HCT116 (cell line): Measurements from ENCODE around the gene HNF4A. TPM values are rescaled to one million over a fixed set of nuclear protein-coding genes. Genes with fewer than 3 reads are reported as not detected.

ENCODE experiments used
- ATAC-seq: fragments of 200-7000 bp; cut with Tn5 transposase; 2 replicates; pipeline ENCODE4 v1.9.1; 2020; ENCODE audit warnings: mild to moderate bottlenecking, moderate library complexity
- BruUV-seq: library from RNA; stranded (reverse); fragments of 400-500 nt; replicated peaks from 2 replicates; lab custom pipeline; 2021; lab: Mats Ljungman, UMichigan
- CTCF ChIA-PET: fragments of 300-600 bp; sonication (Branson Sonifier 250); formaldehyde crosslinking; loops from one replicate; lab custom pipeline; 2021; ENCODE audit warnings: antibody characterized with exemption; lab: Charles Lee
- POLR2A ChIA-PET: fragments of 300-600, 350-600 bp; sonication (Branson Sonifier 250); formaldehyde crosslinking; loops from one replicate; lab custom pipeline; 2021; ENCODE audit warnings: antibody characterized with exemption; lab: Charles Lee
- RAD21 ChIA-PET, 2 experiments: fragments of 300-600 bp; sonication (Branson Sonifier 250); formaldehyde crosslinking; loops; one replicate each; lab custom pipeline; 2023; ENCODE audit warnings: low total read pairs in 2 of 2; ENCODE audit not compliant: uncharacterized antibody in 2 of 2, unreplicated experiment in 2 of 2, low non-redundant PET in 1 of 2; lab: Charles Lee
- DNase-seq: peaks from one replicate; pipeline ENCODE4 v3.0.0-alpha.2; 2010; ENCODE audit warnings: low read depth, low spot score
- H2AFZ ChIP-seq: fragments of 200-600 bp; shearing (Covaris generic), sonication (generic); 2 replicates; pipeline ENCODE4 v1.6.1; 2017; ENCODE audit warnings: low read depth, mixed run types, mixed read lengths, antibody characterized with exemption, low read length; ENCODE audit not compliant: poor library complexity, severe bottlenecking
- H3K27ac ChIP-seq: 2 replicates; pipeline ENCODE4 v1.5.1; 2012; ENCODE audit warnings: low read depth, low read length
- H3K27me3 ChIP-seq: fragments of 200-600 bp; sonication (generic); 2 replicates; pipeline ENCODE4 v1.6.1; 2016; ENCODE audit warnings: mixed run types, low read length, mixed read lengths; ENCODE audit not compliant: insufficient read depth
- H3K36me3 ChIP-seq, 2 experiments: fragments of 200-500 bp in 1 of 2; fragments of 200-600 bp in 1 of 2; sonication (Bioruptor generic) in 1 of 2; sonication (generic) in 1 of 2; 2 replicates each; pipeline versions ENCODE4 v1.5.1 to v1.6.1; 2014 to 2016; ENCODE audit warnings: low read length in 2 of 2, inconsistent platforms in 1 of 2, mixed read lengths in 1 of 2, mixed run types in 1 of 2; ENCODE audit not compliant: insufficient read depth in 2 of 2, control insufficient read depth in 1 of 2
- H3K4me1 ChIP-seq, 2 experiments: fragments of 200-600 bp in 1 of 2; sonication (generic) in 1 of 2; 2 replicates each; pipeline versions ENCODE4 v1.5.1 to v1.6.1; 2012 to 2017; ENCODE audit warnings: low read length in 2 of 2, inconsistent platforms in 1 of 2, mild to moderate bottlenecking in 1 of 2, mixed read lengths in 1 of 2, mixed run types in 1 of 2, moderate library complexity in 1 of 2; ENCODE audit not compliant: insufficient read depth in 2 of 2, control insufficient read depth in 1 of 2
- H3K4me2 ChIP-seq: fragments of 200-600 bp; sonication (generic); 2 replicates; pipeline ENCODE4 v1.6.1; 2017; ENCODE audit warnings: mixed run types, low read length, mixed read lengths
- H3K4me3 ChIP-seq, 2 experiments: fragments of 200-600 bp in 1 of 2; sonication (generic) in 1 of 2; replicated peaks in 1 of 2; 2 replicates each; pipeline ENCODE4 v1.5.1; 2011 to 2016; ENCODE audit warnings: low read length in 2 of 2, control low read depth in 1 of 2, low read depth in 1 of 2, mild to moderate bottlenecking in 1 of 2, mixed read lengths in 1 of 2, mixed run types in 1 of 2
- H3K79me2 ChIP-seq: fragments of 200-600 bp; sonication (generic); 2 replicates; pipeline ENCODE4 v1.6.1; 2017; ENCODE audit warnings: mild to moderate bottlenecking, mixed run types, low read length, moderate library complexity, mixed read lengths; ENCODE audit not compliant: insufficient read depth
- H3K9ac ChIP-seq: fragments of 200-600 bp; sonication (generic); 2 replicates; pipeline ENCODE4 v1.6.1; 2016; ENCODE audit warnings: low read length, mixed read lengths
- H3K9me2 ChIP-seq: fragments of 200-600 bp; sonication (generic), shearing (Covaris generic); 2 replicates; pipeline ENCODE4 v1.6.1; 2017; ENCODE audit warnings: mixed run types, mild to moderate bottlenecking, moderate library complexity; ENCODE audit not compliant: insufficient read depth
- H3K9me3 ChIP-seq, 2 experiments: fragments of 200-500 bp in 1 of 2; fragments of 200-600 bp in 1 of 2; sonication (Bioruptor generic) in 1 of 2; sonication (generic) in 1 of 2; 2 replicates each; pipeline ENCODE4 v1.6.1; 2014 to 2017; ENCODE audit warnings: low read length in 2 of 2, mixed read lengths in 2 of 2, inconsistent platforms in 1 of 2, low read depth in 1 of 2, mild to moderate bottlenecking in 1 of 2, mixed run types in 1 of 2, moderate library complexity in 1 of 2; ENCODE audit not compliant: control insufficient read depth in 1 of 2, insufficient read depth in 1 of 2
- H4K20me1 ChIP-seq: fragments of 200-600 bp; sonication (generic), shearing (Covaris generic); 2 replicates; pipeline ENCODE4 v1.6.1; 2017; ENCODE audit warnings: mixed run types, mild to moderate bottlenecking, moderate library complexity; ENCODE audit not compliant: insufficient read depth
- CBX3 ChIP-seq: IDR thresholded peaks from 2 replicates; pipeline ENCODE4 v1.6.1; 2012; ENCODE audit warnings: low read depth
- CTCF ChIP-seq, 3 experiments: fragments of 200-600 bp in 1 of 3; sonication (generic) in 1 of 3; IDR thresholded peaks in 2 of 3; conservative IDR thresholded peaks in 1 of 3; 2 replicates each; pipeline ENCODE4 v1.5.1; 2012 to 2017; ENCODE audit warnings: low read depth in 2 of 3, low read length in 2 of 3, antibody characterized with exemption in 1 of 3, borderline replicate concordance in 1 of 3, control low read depth in 1 of 3, mild to moderate bottlenecking in 1 of 3, mixed read lengths in 1 of 3, mixed run types in 1 of 3, moderate library complexity in 1 of 3; ENCODE audit not compliant: insufficient read depth in 1 of 3
- EZH2phosphoT487 ChIP-seq: fragments of 200-600 bp; IDR thresholded peaks from 2 replicates; pipeline ENCODE4 v1.6.1; 2018; ENCODE audit warnings: antibody characterized with exemption, borderline replicate concordance
- FOSL1 ChIP-seq: IDR thresholded peaks from 2 replicates; pipeline ENCODE4 v1.6.1; 2012; ENCODE audit warnings: low read depth
- RAD21 ChIP-seq: IDR thresholded peaks from 2 replicates; pipeline ENCODE4 v1.6.1; 2012; ENCODE audit warnings: low read depth, mild to moderate bottlenecking
- SRF ChIP-seq: IDR thresholded peaks from 2 replicates; pipeline ENCODE4 v1.6.1; 2012; ENCODE audit warnings: low read depth
- TCF7L2 ChIP-seq: IDR thresholded peaks from 2 replicates; pipeline ENCODE4 v1.7.0; 2011; ENCODE audit warnings: borderline replicate concordance, inconsistent platforms; ENCODE audit not compliant: insufficient read depth, insufficient read length; ENCODE audit errors: extremely low read depth
- intact Hi-C: fragments of 100-400 bp; cut with micrococcal nuclease; formaldehyde crosslinking; loops from 2 replicates; pipeline ENCODE4 v1.10.0; 2022
- total RNA-seq: library from RNA; stranded (reverse); gene quantifications from one replicate; pipeline ENCODE4 v1.2.1, GENCODE V29; 2021; ENCODE audit not compliant: unreplicated experiment
- TF ChIP-seq, protein P1 (sequence below): IDR thresholded peaks from 2 replicates; pipeline ENCODE4 v1.6.1; 2012
- TF ChIP-seq, protein P2 (sequence below): IDR thresholded peaks from 2 replicates; pipeline ENCODE4 v1.6.1; 2011; ENCODE audit warnings: mild to moderate bottlenecking, low read length, moderate library complexity; ENCODE audit not compliant: insufficient replicate concordance; ENCODE audit errors: extremely low read depth

The HNF4A gene
- total RNA-seq, 1 experiment from 2014 or later, result 7.4 TPM

GRCh38 chr20:44388466-44389023 lies 33.0 kb downstream of the HNF4A start:
- H3K27me3 ChIP-seq, result no peaks in the 10 kb centered on the region
- POLR2A ChIA-PET, result interaction anchor here (0.5 kb wide), 2 partner anchors 170 to 603 kb away, joined by 3 to 4 read pairs; no protein-coding TSS in a partner anchor
- CTCF ChIA-PET, result interaction anchor here (0.6 to 2.6 kb wide), 7 partner anchors 73 to 940 kb away, joined by 3 to 31 read pairs (median 6); no protein-coding TSS in a partner anchor

More at GRCh38 chr20:44388466-44389023, 33.0 kb downstream of the HNF4A start:
- TF ChIP-seq EZH2phosphoT487 (no peak), CTCF (IDR thresholded peaks at IDR 0.05 in 2 of 3, conservative IDR thresholded peaks at IDR 0.05 in 1 of 3; ENCODE audit: borderline replicate concordance in 1 of 3, insufficient read depth in 1 of 3, low read depth in 2 of 3, low read length in 2 of 3) (peak; percentile 86 to 92 (median 89)), TCF7L2 (no peak), FOSL1 (no peak), CBX3 (peak; percentile 65), RAD21 (peak; percentile 99), SRF (no peak)
- TF ChIP-seq, protein P1, sequence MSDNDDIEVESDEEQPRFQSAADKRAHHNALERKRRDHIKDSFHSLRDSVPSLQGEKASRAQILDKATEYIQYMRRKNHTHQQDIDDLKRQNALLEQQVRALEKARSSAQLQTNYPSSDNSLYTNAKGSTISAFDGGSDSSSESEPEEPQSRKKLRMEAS, result peak; percentile 35; the same call in 1 of the 2 replicates
- TF ChIP-seq, protein P2, sequence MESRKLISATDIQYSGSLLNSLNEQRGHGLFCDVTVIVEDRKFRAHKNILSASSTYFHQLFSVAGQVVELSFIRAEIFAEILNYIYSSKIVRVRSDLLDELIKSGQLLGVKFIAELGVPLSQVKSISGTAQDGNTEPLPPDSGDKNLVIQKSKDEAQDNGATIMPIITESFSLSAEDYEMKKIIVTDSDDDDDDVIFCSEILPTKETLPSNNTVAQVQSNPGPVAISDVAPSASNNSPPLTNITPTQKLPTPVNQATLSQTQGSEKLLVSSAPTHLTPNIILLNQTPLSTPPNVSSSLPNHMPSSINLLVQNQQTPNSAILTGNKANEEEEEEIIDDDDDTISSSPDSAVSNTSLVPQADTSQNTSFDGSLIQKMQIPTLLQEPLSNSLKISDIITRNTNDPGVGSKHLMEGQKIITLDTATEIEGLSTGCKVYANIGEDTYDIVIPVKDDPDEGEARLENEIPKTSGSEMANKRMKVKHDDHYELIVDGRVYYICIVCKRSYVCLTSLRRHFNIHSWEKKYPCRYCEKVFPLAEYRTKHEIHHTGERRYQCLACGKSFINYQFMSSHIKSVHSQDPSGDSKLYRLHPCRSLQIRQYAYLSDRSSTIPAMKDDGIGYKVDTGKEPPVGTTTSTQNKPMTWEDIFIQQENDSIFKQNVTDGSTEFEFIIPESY, result no peak
- no TSS peak for BruUV-seq
- Histone ChIP-seq H3K4me1 (peaks cover 2 to 21% of the 10 kb centered on the region in 2 experiments; a peak in 2 of 4 replicates), H3K4me3 (no peak overlapping the region), H4K20me1 (no peaks in the 10 kb centered on the region), H3K9me2 (no peaks in the 10 kb centered on the region), H2AFZ (peak overlapping the region; percentile 95), H3K36me3 (no peaks in the 10 kb centered on the region), H3K4me2 (peak overlapping the region; percentile 52), H3K27ac (no peak overlapping the region), H3K9me3 (no peaks in the 10 kb centered on the region), H3K79me2 (no peaks in the 10 kb centered on the region), H3K9ac (no peak overlapping the region)
- ATAC-seq (peak; percentile 94), DNase-seq (peak; percentile 88)
- RAD21 ChIA-PET, result interaction anchor here (0.9 to 1.0 kb wide), 2 partner anchors 71 to 171 kb away, joined by 3 read pairs; no protein-coding TSS in a partner anchor
- intact Hi-C loops, result loop anchor here (1.0 to 5.0 kb wide), 3 partner anchors 73 to 271 kb away; no protein-coding TSS in a partner anchor
